K562 (cell line): Measurements from ENCODE around the gene SLC9B1.

Experiments used
- BRD4 ChIP-seq: fragments of 200-600 bp; sonication (generic); IDR thresholded peaks from 2 replicates; pipeline ENCODE4 v1.6.1; 2017; ENCODE audit warnings: inconsistent platforms
- CBX1 ChIP-seq: sonication (generic); IDR thresholded peaks from 2 replicates; pipeline ENCODE4 v1.6.1; 2016; ENCODE audit warnings: antibody characterized with exemption, low read depth, mild to moderate bottlenecking
- CEBPB ChIP-seq: fragments of 450-650 bp; IDR thresholded peaks from 2 replicates; pipeline ENCODE4 v1.6.1; 2016; ENCODE audit warnings: missing genetic modification characterization, missing compliant biosample characterization
- EP300 ChIP-seq: IDR thresholded peaks from 2 replicates; pipeline ENCODE4 v1.6.1; 2012; ENCODE audit warnings: low read length, improper control_type of control experiment
- FOXK1 ChIP-seq: sonication (generic); formaldehyde crosslinking; IDR thresholded peaks from 2 replicates; pipeline ENCODE4 v1.8.0; 2022; ENCODE audit warnings: missing genetic modification reagents, mild to moderate bottlenecking, borderline replicate concordance
- GABPA ChIP-seq: fragments of 200-800 bp; sonication (Bioruptor generic); conservative IDR thresholded peaks from 2 replicates; pipeline ENCODE4 v1.6.1; 2016; ENCODE audit warnings: low read depth, missing genetic modification characterization, missing compliant biosample characterization
- POLR2A ChIP-seq: fragments of 450-650 bp; conservative IDR thresholded peaks from 2 replicates; pipeline ENCODE4 v1.6.1; 2016
- POLR2AphosphoS5 ChIP-seq: IDR thresholded peaks from 2 replicates; pipeline ENCODE4 v1.6.1; 2011; ENCODE audit warnings: mild to moderate bottlenecking, low read depth, low read length, moderate library complexity; ENCODE audit not compliant: control insufficient read depth, insufficient read depth
- RB1 ChIP-seq: fragments of 450-650 bp; IDR thresholded peaks from 2 replicates; pipeline ENCODE4 v1.6.1; 2017; ENCODE audit warnings: low read depth, mild to moderate bottlenecking
- TF ChIP-seq, protein P1 (sequence below), 3 experiments: IDR thresholded peaks in 2 of 3; conservative IDR thresholded peaks in 1 of 3; 2 replicates each; pipeline ENCODE4 v1.5.1; 2011 to 2012; ENCODE audit warnings: low read length in 3 of 3, mild to moderate bottlenecking in 3 of 3, control low read depth in 2 of 3, improper control_type of control experiment in 1 of 3, inconsistent platforms in 1 of 3, low read depth in 1 of 3, mixed read lengths in 1 of 3, moderate library complexity in 1 of 3; ENCODE audit not compliant: insufficient read depth in 2 of 3

DNA sequence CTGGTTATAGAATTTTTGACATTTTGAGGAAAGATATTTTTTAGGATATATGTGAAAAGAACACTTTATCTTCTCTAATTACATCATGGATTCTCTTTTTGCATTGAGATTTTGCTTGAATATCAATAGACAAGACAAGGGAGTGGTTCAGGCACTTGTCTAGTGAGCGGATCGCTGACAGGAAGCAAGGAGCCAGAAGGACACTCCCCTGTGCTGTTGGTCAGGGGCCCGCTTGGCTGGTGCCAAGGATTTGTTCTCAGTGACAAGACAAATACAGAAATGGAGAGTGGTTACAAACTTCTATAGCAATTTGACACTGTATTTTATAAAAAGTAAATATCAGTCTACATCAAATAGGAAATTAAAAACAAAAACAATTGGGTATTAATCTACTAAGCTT, 60.0 kb downstream of the SLC9B1 start:
- TF ChIP-seq CEBPB (tag) (no peak), POLR2A (no peak), FOXK1 (CRISPR knock-in tag) (no peak), GABPA (tag) (no peak), POLR2AphosphoS5 (no peak), BRD4 (no peak), CBX1 (no peak), EP300 (no peak), RB1 (no peak)
- TF ChIP-seq, protein P1, sequence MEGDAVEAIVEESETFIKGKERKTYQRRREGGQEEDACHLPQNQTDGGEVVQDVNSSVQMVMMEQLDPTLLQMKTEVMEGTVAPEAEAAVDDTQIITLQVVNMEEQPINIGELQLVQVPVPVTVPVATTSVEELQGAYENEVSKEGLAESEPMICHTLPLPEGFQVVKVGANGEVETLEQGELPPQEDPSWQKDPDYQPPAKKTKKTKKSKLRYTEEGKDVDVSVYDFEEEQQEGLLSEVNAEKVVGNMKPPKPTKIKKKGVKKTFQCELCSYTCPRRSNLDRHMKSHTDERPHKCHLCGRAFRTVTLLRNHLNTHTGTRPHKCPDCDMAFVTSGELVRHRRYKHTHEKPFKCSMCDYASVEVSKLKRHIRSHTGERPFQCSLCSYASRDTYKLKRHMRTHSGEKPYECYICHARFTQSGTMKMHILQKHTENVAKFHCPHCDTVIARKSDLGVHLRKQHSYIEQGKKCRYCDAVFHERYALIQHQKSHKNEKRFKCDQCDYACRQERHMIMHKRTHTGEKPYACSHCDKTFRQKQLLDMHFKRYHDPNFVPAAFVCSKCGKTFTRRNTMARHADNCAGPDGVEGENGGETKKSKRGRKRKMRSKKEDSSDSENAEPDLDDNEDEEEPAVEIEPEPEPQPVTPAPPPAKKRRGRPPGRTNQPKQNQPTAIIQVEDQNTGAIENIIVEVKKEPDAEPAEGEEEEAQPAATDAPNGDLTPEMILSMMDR (IDR thresholded peaks at IDR 0.05 in 2 of 3, conservative IDR thresholded peaks at IDR 0.05 in 1 of 3; ENCODE audit: insufficient read depth in 2 of 3, low read depth in 1 of 3, low read length in 3 of 3), result no peak
